ENCODE measurements around the gene TBC1D30. TPM values are rescaled to one million over a fixed set of nuclear protein-coding genes. Genes with fewer than 3 reads are reported as not detected.

TBC1D30 gene
- total RNA-seq, 2 donors from 2014 or later: 68.7 to 91.0 TPM

GRCh38 chr12:64909124-64909523 is 84.7 kb downstream of the TBC1D30 start:
- Histone ChIP-seq H3K9me3 (no peaks in the 10 kb centered on the region), H3K27ac (no peak overlapping the region), H3K4me3 (no peak overlapping the region), H3K27me3 (no peaks in the 10 kb centered on the region), H3K36me3 (replicated peaks in 1 of 2; ENCODE audit: insufficient read depth in 1 of 2, low read depth in 2 of 2) (no peaks in the 10 kb centered on the region), H3K4me1 (no peaks in the 10 kb centered on the region)
- TF ChIP-seq POLR2A (IDR thresholded peaks at IDR 0.05): no peak
- TF ChIP-seq CTCF (IDR thresholded peaks at IDR 0.05): no peak
- DNase-seq (no peak), ATAC-seq (no peak)
- intact Hi-C loops (cut with DNase I): no loop called here
- 79 to 82% methylated on average over 6 of the region's 6 CpGs for WGBS, 2 donors

GRCh38 chr12:64911081-64911480 is 86.6 kb downstream of the TBC1D30 start:
- intact Hi-C loops (cut with DNase I): no loop called here
- 57 to 59% methylated on average over 3 of the region's 3 CpGs for WGBS, 2 donors
- Histone ChIP-seq H3K4me1 (peaks cover 8% of the 10 kb centered on the region), H3K27ac (no peak overlapping the region), H3K9me3 (no peaks in the 10 kb centered on the region), H3K4me3 (no peak overlapping the region), H3K27me3 (no peaks in the 10 kb centered on the region), H3K36me3 (replicated peaks in 1 of 2; ENCODE audit: insufficient read depth in 1 of 2, low read depth in 2 of 2) (no peaks in the 10 kb centered on the region)
- TF ChIP-seq CTCF (IDR thresholded peaks at IDR 0.05): no peak
- no peak for ATAC-seq
- DNase-seq: no peak

GRCh38 chr12:64911912-64912311 is 87.5 kb downstream of the TBC1D30 start:
- TF ChIP-seq CTCF (IDR thresholded peaks at IDR 0.05): no peak
- TF ChIP-seq POLR2A (IDR thresholded peaks at IDR 0.05): no peak
- Histone ChIP-seq H3K4me3 (no peak overlapping the region), H3K36me3 (replicated peaks in 1 of 2; ENCODE audit: insufficient read depth in 1 of 2, low read depth in 2 of 2) (no peaks in the 10 kb centered on the region), H3K27me3 (no peaks in the 10 kb centered on the region), H3K4me1 (peaks cover 16% of the 10 kb centered on the region), H3K27ac (no peak overlapping the region), H3K9me3 (no peaks in the 10 kb centered on the region)
- DNase-seq: no peak
- ATAC-seq: no peak
- 79 to 88% methylated on average over 4 of the region's 4 CpGs for WGBS, 2 donors
- intact Hi-C loops (cut with DNase I): no loop called here

- Histone ChIP-seq H3K4me3 (no peak overlapping the region), H3K4me1 (peaks cover 16% of the 10 kb centered on the region), H3K27me3 (no peaks in the 10 kb centered on the region), H3K27ac (no peak overlapping the region), H3K9me3 (no peaks in the 10 kb centered on the region), H3K36me3 (replicated peaks in 1 of 2; ENCODE audit: insufficient read depth in 1 of 2, low read depth in 2 of 2) (no peaks in the 10 kb centered on the region)
- DNase-seq (no peak), ATAC-seq (no peak)
- TF ChIP-seq CTCF (IDR thresholded peaks at IDR 0.05) (no peak), POLR2A (IDR thresholded peaks at IDR 0.05) (no peak)
- intact Hi-C loops (cut with DNase I): no loop called here
- WGBS, 2 donors: 72 to 73% methylated on average over 3 of the region's 3 CpGs
These were observed 88.2 kb downstream of the TBC1D30 start for GRCh38 chr12:64912516-64913255.

GRCh38 chr12:64915242-64915641 is 90.8 kb downstream of the TBC1D30 start:
- no peaks in the 10 kb centered on the region for H3K36me3 ChIP-seq (replicated peaks in 1 of 2; ENCODE audit: insufficient read depth in 1 of 2, low read depth in 2 of 2)
- no peaks in the 10 kb centered on the region for H3K27me3 ChIP-seq
- WGBS, 2 donors: 88 to 97% methylated on average over 3 of the region's 3 CpGs
- H3K27ac ChIP-seq: no peak overlapping the region
- H3K4me3 ChIP-seq: no peak overlapping the region
- intact Hi-C loops (cut with DNase I): no loop called here
- peaks cover 16% of the 10 kb centered on the region for H3K4me1 ChIP-seq
- DNase-seq (no peak), ATAC-seq (no peak)
- TF ChIP-seq POLR2A (IDR thresholded peaks at IDR 0.05): no peak
- no peak for TF ChIP-seq CTCF (IDR thresholded peaks at IDR 0.05)
- no peaks in the 10 kb centered on the region for H3K9me3 ChIP-seq
